ENCODE results near the gene UPP1. TPM values are rescaled to one million over a fixed set of nuclear protein-coding genes. Genes with fewer than 3 reads are reported as not detected.

Gene UPP1
- total RNA-seq, 2 experiments from 2014 or later = 45.3 to 51.1 TPM

DNA sequence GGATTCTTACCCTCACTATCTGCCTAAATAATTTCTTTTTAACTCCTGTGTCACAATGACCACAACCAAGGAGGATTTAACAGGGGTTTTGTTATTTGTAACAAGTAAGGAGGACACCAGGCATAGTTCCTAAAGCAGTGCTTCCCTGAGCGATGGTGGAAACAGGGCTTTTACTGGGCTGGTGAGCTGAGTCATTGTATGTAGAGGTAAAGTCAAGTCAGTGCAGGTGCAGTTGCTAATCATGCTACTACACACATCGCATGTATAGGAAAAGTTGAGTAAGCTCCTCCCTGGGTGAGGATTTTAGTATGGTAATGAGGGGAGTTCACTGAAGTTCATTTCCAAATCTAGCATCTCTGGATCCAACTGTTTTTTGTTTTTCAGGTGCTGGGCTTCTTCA, 59.2 kb downstream of the UPP1 start:
- no peak overlapping the region for H3K4me3 Mint-ChIP-seq
- no peaks in the 10 kb centered on the region for H3K4me1 Mint-ChIP-seq
- DNase-seq = no peak
- no peak overlapping the region for H3K27ac Mint-ChIP-seq
- H3K36me3 Mint-ChIP-seq = no peaks in the 10 kb centered on the region
- no peaks in the 10 kb centered on the region for H3K9me3 Mint-ChIP-seq
- H3K27me3 Mint-ChIP-seq = peaks cover 21% of the 10 kb centered on the region

DNA sequence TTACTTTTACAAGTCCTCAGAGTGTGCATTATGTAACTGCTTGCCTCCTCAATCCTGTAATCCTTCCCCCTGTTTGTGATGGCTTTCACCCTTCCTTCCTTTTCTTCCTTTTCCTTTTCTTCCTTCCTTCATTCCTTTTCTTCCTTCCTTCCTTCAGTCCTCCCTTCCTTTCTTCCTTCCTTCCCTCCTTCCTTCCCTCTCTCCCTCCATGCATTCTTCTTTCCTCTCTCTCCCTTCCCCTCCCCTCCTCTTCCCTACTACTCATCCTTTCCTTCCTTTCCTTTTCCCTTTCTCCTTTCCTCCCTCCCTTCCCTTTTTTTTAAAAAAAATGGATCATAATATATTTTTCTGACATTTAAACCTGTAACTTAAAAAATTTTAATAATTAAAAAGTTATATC, 60.0 kb downstream of the UPP1 start:
- H3K36me3 Mint-ChIP-seq = no peaks in the 10 kb centered on the region
- peaks cover 24% of the 10 kb centered on the region for H3K27me3 Mint-ChIP-seq
- no peaks in the 10 kb centered on the region for H3K9me3 Mint-ChIP-seq
- no peaks in the 10 kb centered on the region for H3K4me1 Mint-ChIP-seq
- H3K27ac Mint-ChIP-seq = no peak overlapping the region
- no peak for DNase-seq
- no peak overlapping the region for H3K4me3 Mint-ChIP-seq

DNA sequence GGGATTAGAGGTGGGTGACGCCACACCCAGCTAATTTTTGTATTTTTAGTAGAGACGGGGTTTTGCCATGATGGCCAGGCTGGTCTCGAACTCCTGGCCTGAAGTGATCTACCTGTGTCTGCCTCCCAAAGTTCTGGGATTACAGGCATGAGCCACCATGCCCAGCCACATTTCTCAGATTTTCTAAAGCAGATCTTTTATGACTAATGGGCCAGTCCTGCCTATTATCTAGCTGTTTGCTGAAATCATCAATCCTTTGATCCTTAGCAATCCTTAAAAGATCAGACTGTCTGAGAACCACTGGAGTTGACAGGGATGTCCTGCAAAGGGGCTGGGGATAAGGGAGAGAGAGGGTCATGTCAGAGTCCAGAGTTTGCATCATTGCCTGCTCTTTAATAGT, 61.0 kb downstream of the UPP1 start:
- Mint-ChIP-seq H3K27me3 (peaks cover 28% of the 10 kb centered on the region), H3K4me3 (no peak overlapping the region), H3K4me1 (no peaks in the 10 kb centered on the region), H3K36me3 (no peaks in the 10 kb centered on the region), H3K27ac (no peak overlapping the region), H3K9me3 (no peaks in the 10 kb centered on the region)
- no peak for DNase-seq

DNA sequence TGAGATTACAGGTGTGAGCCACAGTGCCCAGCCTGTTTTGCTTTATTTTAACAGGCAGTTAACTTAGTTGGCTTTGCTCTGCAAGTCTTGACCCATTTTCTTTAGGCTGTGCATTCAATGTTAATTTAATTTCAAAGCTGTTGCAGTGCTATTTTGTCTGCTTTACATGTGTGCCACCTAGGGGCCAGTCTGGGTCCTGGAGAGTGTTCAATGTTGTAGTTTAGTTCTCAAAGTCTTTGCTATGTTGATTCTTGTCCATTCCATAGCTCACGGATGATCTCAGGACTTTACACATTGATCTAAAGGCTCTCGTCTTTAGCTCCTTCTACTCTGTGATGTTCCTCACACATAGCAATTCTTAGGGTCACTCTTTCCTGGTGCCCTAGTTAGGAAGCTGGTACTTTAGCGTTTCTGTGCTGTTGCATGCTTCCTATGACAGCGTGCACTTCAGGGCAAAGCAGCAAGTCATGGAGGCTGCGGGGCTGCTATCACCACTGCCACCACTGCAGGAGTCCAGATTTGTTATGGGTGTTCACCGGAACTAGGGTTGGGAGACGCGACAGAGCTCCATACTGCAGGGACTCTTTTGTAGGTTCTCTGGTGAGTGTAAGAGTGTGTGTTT, 65.8 kb downstream of the UPP1 start:
- Mint-ChIP-seq H3K4me3 (no peak overlapping the region), H3K4me1 (no peaks in the 10 kb centered on the region), H3K36me3 (no peaks in the 10 kb centered on the region), H3K9me3 (no peaks in the 10 kb centered on the region), H3K27me3 (peaks cover 33% of the 10 kb centered on the region), H3K27ac (no peak overlapping the region)
- DNase-seq = no peak

Other genes starting within 250 kb of the UPP1 start
- under 1 TPM; 0.02 to 0.10 TPM for gene PKD1L1, start 140.8 kb upstream of the UPP1 start, total RNA-seq
- gene HUS1, start 109.7 kb upstream of the UPP1 start, total RNA-seq = 10 to 100 TPM; 49.2 to 50.4 TPM
- gene SUN3, start 60.2 kb upstream of the UPP1 start, total RNA-seq = under 1 TPM in 1 of 2 experiments, not detected in 1; 0.54 TPM
- gene C7orf57, start 53.7 kb upstream of the UPP1 start, total RNA-seq = 1 to 10 TPM; 1.0 to 1.1 TPM
- under 1 TPM; 0.04 TPM for gene ABCA13, start 82.2 kb downstream of the UPP1 start, total RNA-seq